ENCODE measurements around the gene EVC. TPM values are rescaled to one million over a fixed set of nuclear protein-coding genes. Genes with fewer than 3 reads are reported as not detected.
"Not testable (repeated sequence)": the region's sequence is repeated elsewhere in the genome, so short reads cannot be mapped to it uniquely, and the experiment has no call there.

The EVC gene
- total and polyA plus RNA-seq, 5 donors = 5.8 to 14.0 (median 11.7) TPM

DNA sequence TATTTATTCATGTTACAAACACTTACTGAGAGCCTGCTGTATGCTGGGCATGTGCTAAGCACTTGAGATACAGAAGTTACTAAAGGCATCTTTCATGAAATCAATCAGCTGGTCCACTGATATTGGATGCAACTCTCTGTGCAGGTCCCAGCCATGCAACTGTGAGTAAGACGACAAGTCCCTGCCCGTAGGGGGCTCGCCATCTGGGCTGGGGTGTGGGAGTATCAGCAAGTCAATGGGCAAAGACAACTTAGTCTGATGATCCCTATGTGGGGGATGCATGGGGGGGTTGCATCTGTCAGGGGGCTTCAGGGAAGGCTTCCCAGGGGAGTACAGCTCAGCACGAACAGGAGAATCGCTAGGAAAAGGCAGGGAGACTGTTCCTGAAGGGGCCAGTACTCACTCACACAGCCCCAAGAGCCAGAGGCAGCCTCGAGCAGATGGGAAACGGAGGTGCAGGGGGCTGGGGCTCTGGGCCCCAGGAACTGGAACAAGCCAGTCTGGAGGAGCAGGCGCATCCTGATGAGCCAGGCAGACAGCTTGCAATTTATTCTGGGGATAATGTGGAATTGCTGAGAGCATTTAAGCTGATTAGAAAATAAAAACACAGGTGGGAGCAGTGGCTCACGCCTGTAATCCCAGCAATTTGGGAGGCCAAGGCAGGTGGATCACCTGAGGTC is 141.7 kb downstream of the EVC start:
- intact Hi-C loops (cut with DNase I) = no loop called here
- ATAC-seq (no peak), DNase-seq (no peak)
- 81% methylated on average over 9 of the region's 9 CpGs for whole genome bisulfite sequencing
- H3K4me1 ChIP-seq (ENCODE audit: control insufficient read depth, insufficient read depth, low read length) = no peaks in the 10 kb centered on the region
- H3K4me3 ChIP-seq (ENCODE audit: low read length) = no peak overlapping the region
- H3K27ac ChIP-seq (ENCODE audit: low read length) = no peak overlapping the region
- no peaks in the 10 kb centered on the region for H3K9me3 ChIP-seq (ENCODE audit: control insufficient read depth, low read length)
- H3K27me3 ChIP-seq (ENCODE audit: control insufficient read depth, insufficient read depth) = no peaks in the 10 kb centered on the region

DNA sequence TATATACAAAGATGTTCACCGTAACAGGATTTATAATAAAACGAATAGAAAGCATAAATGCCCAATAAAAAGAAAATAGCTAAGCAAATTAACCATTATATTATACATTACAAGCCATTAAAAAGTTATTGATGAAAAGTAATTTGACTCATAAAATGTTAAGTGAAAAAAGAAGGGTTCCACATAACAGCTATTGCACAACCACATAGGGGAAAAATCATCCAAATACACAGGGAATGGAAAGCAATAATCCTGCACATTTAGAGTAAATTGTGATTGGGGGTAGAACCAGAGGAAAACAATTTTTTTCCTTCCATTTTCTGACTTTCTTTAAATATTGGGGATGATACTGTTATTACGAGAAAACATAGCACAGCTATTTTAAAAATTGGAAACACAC is 143.9 kb downstream of the EVC start:
- no peak overlapping the region for H3K4me3 ChIP-seq (ENCODE audit: low read length)
- 96% methylated on average over 3 of the region's 3 CpGs for WGBS
- DNase-seq (no peak), ATAC-seq (no peak)
- no peaks in the 10 kb centered on the region for H3K4me1 ChIP-seq (ENCODE audit: control insufficient read depth, insufficient read depth, low read length)
- intact Hi-C loops (cut with DNase I) = no loop called here
- H3K27ac ChIP-seq (ENCODE audit: low read length) = no peak overlapping the region
- no peaks in the 10 kb centered on the region for H3K27me3 ChIP-seq (ENCODE audit: control insufficient read depth, insufficient read depth)
- no peaks in the 10 kb centered on the region for H3K9me3 ChIP-seq (ENCODE audit: control insufficient read depth, low read length)

DNA sequence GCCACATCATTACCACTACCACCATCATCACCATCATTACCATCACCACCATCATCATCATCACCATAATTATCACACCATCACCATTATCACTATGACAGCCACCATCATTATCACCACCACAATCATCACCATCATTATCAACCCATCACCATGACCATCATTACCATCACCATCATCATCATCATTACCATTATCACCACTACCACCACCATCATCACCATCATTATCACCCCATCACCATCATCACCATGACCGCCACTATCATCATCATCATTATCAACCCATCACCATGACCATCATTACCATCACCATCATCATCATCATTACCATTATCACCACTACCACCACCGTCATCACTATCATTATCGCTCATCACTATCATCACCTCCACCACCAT is 145.4 kb downstream of the EVC start:
- H3K9me3 ChIP-seq (ENCODE audit: control insufficient read depth, low read length); ATAC-seq; H3K27ac ChIP-seq (ENCODE audit: low read length); H3K4me3 ChIP-seq (ENCODE audit: low read length); intact Hi-C loops (cut with DNase I); H3K4me1 ChIP-seq (ENCODE audit: control insufficient read depth, insufficient read depth, low read length); H3K27me3 ChIP-seq (ENCODE audit: control insufficient read depth, insufficient read depth); DNase-seq: not testable (repeated sequence)
- 98% methylated on average over 3 of the region's 3 CpGs for WGBS

DNA sequence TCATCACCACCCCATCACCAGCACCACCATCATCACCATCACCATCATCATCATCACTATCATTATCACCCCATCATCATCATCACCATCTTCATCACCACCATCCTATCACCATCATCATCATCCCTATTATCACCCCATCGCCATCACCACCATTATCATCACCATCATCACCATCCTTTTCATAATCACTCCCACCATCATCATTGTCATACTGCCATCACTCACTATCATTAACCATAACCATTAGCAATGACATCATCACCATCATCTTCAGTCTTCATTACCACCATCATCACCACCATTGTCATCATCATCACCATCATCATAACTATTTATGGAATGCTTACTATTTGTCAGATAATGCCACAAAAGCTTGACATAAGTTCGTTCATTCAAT is 146.2 kb downstream of the EVC start:
- intact Hi-C loops (cut with DNase I) = no loop called here
- ATAC-seq (no peak), DNase-seq (no peak)
- Histone ChIP-seq H3K27me3 (ENCODE audit: control insufficient read depth, insufficient read depth) (no peaks in the 10 kb centered on the region), H3K4me3 (ENCODE audit: low read length) (no peak overlapping the region), H3K4me1 (ENCODE audit: control insufficient read depth, insufficient read depth, low read length) (no peaks in the 10 kb centered on the region), H3K27ac (ENCODE audit: low read length) (no peak overlapping the region), H3K9me3 (ENCODE audit: control insufficient read depth, low read length) (no peaks in the 10 kb centered on the region)
- 94% methylated on average over 2 of the region's 2 CpGs for WGBS

DNA sequence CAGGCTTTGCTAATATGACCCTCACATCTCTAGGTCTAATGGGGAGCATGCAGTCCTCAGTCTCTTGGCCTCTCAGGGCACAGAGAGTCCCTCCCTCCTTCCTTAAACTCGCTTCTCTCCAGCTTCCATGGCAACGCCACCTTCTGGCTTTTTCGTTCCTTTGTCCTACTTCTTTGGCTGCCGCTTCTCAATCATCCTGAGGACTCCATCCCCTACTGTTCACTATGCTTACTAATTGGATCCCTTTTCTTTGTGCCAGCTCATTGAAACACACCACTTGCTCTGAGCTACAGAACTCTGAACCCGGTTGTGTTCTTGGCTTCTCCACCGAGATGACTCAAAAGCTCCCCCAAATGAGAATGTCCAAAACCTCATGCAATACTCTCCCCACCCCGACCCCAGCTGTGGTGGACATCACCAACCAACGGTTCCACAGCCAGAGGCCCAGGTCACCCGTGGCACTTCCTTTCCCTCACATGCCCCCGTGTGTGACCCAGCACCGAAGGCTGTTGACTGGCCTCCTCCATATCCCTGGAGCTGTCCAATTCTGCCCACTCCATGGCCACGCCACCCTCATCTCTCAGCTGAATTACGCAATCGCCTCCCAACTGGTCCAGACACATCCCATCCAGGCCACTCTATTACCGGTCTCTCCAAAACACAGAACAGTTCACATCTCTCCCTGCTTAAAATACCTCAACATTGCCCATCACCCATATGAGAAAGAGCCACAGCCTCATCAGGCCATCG is 147.2 kb downstream of the EVC start:
- ATAC-seq = no peak

DNA sequence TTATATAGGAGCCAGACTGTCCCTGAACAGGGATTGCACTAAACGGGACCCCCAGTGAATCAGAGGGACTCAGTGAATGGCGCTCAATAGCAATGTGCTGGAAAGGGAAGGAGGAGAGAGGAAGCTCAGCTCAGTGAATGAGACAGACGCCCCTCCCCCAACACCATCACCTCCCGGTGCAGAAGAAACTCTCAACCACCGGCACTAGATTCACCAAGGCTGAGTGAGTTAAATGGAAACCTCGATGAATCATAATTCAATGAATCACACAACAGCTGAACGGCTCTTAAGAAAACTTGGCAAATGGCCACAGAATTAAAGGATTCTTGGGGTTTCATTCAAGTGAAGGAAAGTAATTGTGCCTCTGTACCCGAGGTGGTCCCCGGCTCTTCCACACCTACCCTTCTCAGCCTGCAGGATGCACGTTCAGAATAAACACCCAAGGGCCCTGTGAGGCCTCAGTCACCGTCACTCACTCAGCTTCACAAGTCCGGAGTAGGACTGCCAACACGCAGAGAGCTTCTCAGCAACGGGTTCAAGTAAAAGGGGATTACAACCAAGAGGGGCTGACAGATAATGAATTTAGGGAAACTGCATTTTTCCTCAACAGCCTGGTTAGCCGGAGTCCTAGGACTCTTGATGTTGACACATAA is 152.6 kb downstream of the EVC start:
- no peak for ATAC-seq
- Histone ChIP-seq H3K4me1 (ENCODE audit: control insufficient read depth, insufficient read depth, low read length) (no peaks in the 10 kb centered on the region), H3K9me3 (ENCODE audit: control insufficient read depth, low read length) (no peaks in the 10 kb centered on the region), H3K27me3 (ENCODE audit: control insufficient read depth, insufficient read depth) (no peaks in the 10 kb centered on the region), H3K27ac (ENCODE audit: low read length) (no peak overlapping the region), H3K4me3 (ENCODE audit: low read length) (no peak overlapping the region)
- DNase-seq = no peak
- intact Hi-C loops (cut with DNase I) = no loop called here
- 61% methylated on average over 15 of the region's 15 CpGs for WGBS

More for the DNA sequence above, 147.2 kb downstream of the EVC start:
- 87% methylated on average over 16 of the region's 16 CpGs for WGBS
- no peak overlapping the region for H3K27ac ChIP-seq (ENCODE audit: low read length)
- no peaks in the 10 kb centered on the region for H3K27me3 ChIP-seq (ENCODE audit: control insufficient read depth, insufficient read depth)
- intact Hi-C loops (cut with DNase I) = no loop called here
- no peaks in the 10 kb centered on the region for H3K9me3 ChIP-seq (ENCODE audit: control insufficient read depth, low read length)
- DNase-seq = no peak
- no peaks in the 10 kb centered on the region for H3K4me1 ChIP-seq (ENCODE audit: control insufficient read depth, insufficient read depth, low read length)
- no peak overlapping the region for H3K4me3 ChIP-seq (ENCODE audit: low read length)

Other genes starting within 250 kb of the EVC start
- 1 to 10 TPM; 2.7 to 3.5 (median 3.2) TPM for gene EVC2, start 2.6 kb upstream of the EVC start, total RNA-seq
- gene EVC2, start 2.6 kb upstream of the EVC start, polyA plus RNA-seq = 2.0 TPM
- 1 to 10 TPM in 1 of 4 donors, under 1 TPM in 3; 0.40 to 1.0 (median 0.71) TPM for gene CRMP1, start 181.9 kb downstream of the EVC start, total RNA-seq
- 0.43 TPM for gene CRMP1, start 181.9 kb downstream of the EVC start, polyA plus RNA-seq